HG03135 (cell line): ENCODE results near the gene PROX1.

Source experiments
- ATAC-seq: cut with Tn5 transposase; IDR thresholded peaks from one replicate; pipeline ENCODE4 v1.9.1; 2021; ENCODE audit warnings: mild to moderate bottlenecking, moderate library complexity; ENCODE audit not compliant: unreplicated experiment

Gene PROX1

DNA sequence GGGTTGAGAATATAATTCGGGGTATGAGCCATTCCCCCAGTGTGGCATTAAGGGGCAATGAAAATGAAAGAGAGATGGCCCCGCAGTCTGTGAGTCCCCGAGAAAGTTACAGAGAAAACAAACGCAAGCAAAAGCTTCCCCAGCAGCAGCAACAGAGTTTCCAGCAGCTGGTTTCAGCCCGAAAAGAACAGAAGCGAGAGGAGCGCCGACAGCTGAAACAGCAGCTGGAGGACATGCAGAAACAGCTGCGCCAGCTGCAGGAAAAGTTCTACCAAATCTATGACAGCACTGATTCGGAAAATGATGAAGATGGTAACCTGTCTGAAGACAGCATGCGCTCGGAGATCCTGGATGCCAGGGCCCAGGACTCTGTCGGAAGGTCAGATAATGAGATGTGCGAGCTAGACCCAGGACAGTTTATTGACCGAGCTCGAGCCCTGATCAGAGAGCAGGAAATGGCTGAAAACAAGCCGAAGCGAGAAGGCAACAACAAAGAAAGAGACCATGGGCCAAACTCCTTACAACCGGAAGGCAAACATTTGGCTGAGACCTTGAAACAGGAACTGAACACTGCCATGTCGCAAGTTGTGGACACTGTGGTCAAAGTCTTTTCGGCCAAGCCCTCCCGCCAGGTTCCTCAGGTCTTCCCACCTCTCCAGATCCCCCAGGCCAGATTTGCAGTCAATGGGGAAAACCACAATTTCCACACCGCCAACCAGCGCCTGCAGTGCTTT lies 9.4 kb downstream of the PROX1 start:
- ATAC-seq = no peak

DNA sequence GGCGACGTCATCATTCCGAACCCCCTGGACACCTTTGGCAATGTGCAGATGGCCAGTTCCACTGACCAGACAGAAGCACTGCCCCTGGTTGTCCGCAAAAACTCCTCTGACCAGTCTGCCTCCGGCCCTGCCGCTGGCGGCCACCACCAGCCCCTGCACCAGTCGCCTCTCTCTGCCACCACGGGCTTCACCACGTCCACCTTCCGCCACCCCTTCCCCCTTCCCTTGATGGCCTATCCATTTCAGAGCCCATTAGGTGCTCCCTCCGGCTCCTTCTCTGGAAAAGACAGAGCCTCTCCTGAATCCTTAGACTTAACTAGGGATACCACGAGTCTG lies 10.0 kb downstream of the PROX1 start:
- no peak for ATAC-seq

DNA sequence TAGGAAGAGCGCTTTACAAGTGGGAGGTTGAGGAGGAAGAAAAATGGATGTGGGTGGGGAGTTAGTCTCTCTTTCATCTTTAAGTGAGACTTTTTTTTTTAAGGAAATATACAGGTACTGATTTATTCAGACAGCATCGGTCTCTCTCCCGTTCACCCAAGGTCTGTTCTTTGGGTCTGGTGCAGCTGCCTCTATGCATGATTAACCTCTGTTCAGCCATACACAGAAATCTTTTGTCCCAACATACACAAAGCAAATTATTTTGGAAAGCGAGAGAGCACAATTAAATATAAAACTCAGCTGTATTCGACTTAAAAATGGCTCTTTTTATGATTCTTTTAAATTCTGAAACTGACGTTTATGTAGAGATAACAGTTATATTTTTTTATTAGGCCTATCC lies 11.0 kb downstream of the PROX1 start:
- ATAC-seq = no peak

DNA sequence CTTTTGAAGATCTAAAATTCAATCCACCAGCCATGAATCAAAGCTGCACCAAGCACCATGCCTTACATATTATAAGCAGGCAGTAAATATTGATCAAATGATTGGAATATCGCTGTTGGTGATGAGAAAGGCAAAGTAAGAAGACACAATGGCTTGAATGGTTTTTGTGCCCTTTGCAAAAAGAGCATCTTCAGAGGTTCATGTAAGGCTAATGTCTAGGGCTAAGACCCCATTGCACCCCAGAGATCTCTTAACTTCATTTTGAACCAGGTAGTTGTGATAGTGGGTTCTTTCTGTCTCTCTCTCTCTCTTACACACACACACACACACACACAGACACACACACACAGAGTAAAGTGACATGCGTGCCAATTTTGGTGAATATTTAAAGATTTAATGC lies 12.0 kb downstream of the PROX1 start:
- no peak for ATAC-seq

DNA sequence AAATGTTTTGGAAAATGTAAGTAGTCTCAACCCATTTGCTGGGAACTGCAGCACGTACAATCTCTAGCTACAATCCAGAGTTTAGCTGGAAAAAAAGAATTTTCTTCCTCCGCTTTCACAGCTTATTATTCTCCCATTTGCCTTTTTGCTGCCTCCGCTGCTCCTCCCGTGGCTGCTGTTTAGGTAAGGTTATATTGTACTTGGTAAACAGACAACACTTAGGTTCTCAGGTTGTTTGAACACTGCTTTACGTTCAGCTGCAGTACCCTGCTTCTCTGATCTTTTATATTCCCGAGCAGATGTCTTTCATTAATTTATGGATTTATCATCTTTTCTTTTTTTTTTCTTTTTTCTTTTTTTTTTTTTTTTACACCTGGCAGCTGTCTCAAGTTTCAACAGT lies 14.3 kb downstream of the PROX1 start:
- no peak for ATAC-seq

DNA sequence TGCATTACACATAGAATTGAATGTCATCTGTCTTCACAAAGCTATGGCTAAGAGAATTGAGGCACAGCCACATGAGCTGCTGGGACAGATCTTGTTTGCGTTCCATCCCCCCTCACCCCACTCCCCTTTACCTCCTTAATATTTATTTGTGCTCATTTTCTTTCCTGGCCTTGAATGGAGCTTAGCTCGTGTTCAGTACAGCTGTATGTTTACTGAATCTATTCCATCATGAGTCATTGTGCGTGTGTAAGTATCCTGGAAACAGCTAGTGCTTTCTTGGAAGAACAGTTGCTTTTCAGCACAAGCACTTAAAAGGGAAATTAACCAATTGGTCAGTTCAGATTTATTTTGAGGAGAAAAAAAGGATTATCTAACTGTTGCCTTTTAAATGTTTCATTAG lies 14.7 kb downstream of the PROX1 start:
- ATAC-seq = no peak

DNA sequence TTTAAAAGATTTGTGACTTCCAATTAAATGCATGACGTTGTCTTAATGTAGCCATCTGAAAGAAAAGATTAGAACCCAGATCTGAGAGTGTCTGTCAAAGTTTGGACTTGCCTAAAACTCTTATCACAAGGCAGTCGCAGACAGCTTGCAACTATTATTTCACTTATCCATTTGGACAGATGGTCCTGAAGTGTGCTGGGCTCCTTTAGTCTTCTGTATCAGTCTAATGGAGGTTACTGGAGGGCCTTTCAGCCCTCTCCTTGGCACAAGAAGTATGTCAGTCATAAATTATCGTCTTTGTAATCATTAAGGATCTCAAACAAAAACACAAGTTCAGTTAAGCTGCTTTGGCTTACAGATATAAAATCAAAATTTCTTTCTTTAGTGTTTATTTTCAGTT lies 15.5 kb downstream of the PROX1 start:
- ATAC-seq = no peak

DNA sequence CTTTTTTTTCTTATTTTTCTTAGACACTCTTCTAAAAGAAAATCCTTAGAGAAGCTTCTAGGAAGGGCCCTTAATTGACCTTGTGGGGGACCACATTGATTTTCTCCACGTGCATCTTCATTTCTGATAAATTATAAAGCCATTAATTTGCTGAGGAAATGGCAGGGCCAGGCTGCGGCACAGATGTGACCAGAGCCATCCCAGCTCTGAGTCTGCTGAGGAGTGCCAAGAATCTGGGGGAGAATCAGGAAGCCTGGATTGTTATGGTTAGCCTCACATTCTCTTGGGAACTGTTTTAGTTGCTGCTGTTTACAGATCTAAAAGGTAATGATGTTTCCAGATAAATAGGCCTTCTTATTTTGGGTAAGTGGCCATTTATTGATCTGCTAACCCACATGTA lies 16.2 kb downstream of the PROX1 start:
- ATAC-seq = no peak

DNA sequence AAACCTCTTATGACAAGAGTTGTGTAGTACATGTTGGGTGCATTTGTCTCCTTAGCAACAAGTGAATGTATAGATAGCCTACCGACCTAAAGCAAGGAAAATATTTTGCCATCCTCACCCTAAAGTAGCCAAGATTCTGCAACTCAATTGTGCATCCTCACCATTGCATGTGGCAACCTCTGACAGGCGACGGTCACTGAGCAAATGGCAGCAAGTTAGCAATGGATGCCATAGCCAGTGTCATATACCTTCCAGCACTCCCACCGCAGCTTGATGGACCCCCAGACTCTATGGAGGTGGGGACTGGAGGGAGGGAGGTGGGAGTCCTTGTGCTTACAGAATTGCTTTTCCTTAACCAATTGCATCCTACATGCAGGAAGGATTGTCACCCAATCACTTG lies 17.0 kb downstream of the PROX1 start:
- no peak for ATAC-seq

DNA sequence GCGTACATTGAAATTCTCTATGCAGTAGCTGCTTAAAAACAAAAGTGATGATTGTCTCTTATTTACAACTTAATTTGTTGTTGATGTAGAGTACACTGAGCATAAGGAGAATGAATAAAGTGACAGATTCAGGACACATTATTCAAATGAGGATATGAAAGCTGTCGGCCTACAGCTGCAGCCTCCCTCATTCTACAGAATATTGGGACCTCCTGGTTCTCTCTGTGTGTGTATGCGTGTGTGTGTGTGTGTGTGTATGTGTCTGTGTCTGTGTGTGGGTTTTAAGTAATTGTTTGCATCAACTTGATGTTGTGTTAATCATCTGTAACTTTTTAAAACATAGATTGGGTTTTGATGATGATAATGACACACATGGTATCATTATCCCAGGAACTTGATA lies 17.9 kb downstream of the PROX1 start:
- ATAC-seq = no peak

DNA sequence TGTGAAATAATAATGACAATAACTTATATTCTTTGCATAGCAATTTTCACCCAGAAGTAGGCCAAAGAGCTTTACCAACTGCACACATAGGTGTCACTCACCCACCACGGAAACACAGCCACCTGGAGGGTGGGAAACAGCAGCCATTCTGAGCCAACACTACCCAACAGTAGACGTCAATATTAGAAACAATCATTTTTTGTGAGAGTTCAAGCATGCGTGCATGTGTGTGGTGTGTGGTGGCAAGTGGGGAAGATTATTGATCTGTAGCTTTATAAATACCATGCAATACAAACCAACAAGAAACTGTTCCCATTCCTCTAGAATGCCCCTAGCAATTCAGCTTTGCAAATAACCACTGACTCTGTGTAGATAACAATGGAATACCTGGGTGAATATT lies 19.1 kb downstream of the PROX1 start:
- no peak for ATAC-seq

DNA sequence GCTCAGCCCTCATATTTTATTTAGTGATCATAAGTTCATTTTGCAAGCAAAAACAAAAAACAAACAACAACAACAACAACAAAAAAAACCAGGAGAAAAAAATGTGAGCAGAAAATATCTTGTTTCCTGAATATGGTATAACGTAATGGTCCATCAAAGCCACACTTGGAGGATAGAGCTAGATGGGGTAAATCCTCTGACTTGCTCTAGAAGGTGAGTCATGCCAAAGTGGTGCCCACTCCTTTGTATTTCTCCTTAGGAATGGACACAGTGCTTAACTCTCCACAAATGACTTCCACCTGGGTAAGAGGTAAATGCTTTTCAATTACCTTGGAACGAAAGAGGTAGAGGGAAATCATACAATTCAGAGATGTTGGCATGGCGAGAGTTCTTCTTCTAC lies 20.6 kb downstream of the PROX1 start:
- ATAC-seq = no peak

DNA sequence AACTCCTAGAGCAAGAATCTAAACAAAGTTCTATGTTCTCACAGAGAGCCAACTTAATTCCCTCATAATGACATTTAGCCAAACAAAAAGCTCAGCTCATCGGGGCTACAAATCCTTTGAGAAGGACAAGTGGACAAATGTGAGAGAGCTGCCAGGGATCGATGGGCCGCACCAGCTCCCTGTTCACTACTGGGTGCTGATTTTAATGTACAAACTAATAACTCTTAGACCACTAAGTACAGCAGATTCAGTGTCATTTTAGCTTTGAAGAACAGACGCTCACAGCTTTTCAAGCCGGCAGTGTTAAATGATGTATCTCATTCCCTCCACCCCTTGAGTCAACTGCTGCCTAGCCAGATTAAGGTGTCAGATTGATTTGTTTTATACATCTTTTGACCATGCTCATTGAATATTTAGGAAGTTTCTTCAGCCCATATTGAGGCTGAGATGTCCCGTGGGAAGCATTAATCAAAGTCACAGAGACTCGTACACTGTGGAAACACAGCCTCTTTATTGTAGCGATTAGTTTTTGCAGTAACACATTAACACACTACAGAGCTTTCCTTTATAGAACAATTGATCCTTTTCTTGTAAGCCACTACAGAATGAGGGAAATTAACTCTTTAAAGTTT lies 21.1 kb downstream of the PROX1 start:
- no peak for ATAC-seq

DNA sequence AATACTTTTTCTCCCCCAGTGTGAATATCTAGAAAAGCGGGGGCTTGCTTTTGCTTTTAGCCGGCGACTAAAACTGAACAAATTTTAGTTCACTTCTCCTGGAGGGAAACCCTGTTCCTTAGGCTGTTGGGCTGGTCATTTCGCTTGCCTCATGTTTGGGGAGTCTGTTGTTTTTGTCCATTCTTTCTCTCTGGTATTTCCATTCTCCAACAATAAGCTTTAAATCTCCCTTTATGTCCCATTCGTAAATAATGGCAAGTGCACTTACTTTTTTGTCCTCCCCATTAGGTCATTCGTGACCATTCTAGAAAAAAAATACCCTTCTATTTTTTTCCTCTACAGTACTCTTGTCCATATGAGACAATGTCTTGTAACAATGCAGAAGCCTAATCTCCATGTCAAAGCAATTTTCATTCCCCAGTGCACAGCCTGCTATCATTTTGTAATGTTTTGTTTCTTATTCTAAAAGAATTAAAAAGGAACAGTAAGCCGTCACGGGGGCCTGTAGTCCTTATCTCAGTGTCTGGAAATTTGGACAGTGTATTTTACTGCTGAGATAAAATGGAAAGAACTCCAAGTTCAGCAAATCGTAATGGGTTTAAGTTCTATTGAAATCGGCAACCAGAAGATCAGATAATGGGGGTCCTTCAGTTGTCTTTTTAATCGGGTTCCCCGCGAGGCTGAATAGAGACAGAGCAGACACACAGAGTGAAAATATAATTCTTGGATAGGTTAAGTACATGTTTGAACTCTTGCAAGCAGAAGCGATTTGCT lies 21.8 kb downstream of the PROX1 start:
- ATAC-seq = no peak

DNA sequence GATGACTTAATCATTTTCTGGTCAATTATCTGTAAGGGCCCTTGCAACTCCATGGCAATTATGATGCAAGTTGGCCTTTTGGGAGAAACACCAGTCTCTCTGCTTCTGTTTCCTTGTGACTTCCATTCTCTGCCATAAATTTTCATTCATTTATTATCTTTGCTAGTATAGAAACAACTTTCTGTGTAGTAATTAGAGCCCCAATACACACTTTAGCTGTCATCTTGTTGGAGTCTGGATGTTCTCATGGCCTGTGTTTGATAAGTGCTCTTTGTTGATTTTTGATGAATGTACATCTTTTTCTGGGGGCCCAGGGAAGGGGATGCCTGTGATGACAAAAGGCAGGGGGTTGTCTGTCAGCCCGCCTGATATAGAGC lies 22.4 kb downstream of the PROX1 start:
- ATAC-seq = no peak

DNA sequence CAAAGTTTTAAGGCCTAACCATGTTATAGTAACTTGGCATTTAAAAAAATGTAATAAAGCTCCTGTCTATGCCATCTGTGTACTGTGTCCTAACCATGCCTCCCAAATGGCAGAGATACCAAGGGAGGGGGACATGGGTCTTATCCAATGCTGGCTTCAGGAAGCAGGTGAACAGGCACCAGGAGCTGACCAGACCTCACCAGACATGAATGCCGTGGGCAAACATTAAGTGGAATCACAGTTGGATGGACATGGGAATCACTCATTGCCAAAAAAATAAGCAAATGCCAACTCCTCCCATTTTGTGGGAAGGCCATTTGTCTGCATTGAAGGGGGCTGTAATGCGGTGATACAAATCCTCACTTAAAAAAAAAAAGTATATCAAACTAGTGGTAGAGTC lies 22.9 kb downstream of the PROX1 start:
- no peak for ATAC-seq

DNA sequence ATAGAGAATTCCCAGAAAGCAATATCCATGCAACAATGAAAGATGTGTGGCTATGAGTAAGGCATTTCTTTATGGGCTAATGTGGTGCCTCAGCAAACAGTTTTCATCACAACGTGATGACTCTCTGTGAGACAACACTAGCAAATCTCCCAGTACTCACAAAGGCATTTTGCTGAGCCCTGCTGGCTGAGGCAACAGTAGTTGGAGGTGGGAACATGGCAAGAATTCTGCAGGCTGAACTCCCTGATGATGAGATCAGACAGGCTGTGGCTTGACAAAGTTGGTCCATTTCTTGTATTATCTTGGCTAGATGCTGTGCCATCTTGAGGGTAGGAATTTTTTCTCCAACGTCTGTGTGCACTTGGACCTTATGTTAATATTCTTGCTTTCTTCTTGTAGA lies 24.6 kb downstream of the PROX1 start:
- no peak for ATAC-seq

DNA sequence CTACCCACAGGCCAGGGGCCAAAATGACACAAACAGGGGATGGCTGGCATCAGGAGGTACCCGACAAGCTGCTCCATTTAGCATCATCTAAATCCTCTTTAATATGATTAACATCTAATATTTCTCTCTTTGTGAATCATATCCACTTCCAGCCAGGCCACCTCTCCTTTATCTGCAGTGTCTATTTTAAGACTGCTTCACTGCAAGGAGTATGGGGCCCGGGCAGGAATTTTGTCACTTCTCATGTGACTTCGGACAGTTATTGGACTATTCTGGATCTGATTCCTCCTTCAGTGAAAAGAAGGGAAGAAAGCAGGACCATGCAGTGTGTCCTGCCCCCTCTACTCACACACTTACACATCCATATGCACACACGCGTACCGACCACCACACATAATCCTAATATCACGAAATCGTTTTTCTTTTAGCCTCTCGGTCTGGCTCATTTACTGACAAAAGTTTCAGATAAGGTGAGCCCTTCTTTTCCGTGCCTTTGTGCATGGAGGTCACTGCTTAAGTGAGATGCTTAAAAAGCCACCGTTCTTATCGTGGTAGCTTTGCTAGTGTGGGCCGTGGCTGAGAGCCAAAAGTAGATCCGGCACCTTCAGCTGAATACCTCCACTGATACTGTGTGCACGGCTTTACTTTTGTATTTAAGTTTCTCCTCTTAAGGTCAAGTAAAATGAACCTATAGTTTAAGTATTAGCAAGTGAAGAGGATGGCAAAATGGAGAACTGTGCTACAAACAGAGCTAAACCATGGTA lies 26.0 kb downstream of the PROX1 start:
- ATAC-seq = no peak

DNA sequence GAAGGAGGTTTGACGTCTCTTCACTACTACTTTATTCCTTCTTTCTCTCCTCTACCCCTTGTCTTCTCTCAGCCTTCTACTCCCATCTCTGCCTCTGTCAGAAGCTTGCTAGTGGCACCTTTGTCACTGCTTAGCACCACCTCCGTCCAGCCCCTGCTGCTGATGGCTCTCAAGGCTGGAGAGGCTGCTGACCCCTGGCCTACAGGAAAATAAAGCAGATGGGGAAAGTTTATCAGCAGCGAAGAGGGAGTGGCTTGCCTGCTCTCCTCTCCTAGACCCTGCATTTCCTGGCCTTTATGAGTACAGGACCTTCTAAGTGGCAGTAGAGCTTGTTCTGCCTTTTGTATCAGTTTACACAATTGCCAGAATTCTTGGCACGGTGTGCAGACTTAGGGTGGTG lies 27.0 kb downstream of the PROX1 start:
- no peak for ATAC-seq

DNA sequence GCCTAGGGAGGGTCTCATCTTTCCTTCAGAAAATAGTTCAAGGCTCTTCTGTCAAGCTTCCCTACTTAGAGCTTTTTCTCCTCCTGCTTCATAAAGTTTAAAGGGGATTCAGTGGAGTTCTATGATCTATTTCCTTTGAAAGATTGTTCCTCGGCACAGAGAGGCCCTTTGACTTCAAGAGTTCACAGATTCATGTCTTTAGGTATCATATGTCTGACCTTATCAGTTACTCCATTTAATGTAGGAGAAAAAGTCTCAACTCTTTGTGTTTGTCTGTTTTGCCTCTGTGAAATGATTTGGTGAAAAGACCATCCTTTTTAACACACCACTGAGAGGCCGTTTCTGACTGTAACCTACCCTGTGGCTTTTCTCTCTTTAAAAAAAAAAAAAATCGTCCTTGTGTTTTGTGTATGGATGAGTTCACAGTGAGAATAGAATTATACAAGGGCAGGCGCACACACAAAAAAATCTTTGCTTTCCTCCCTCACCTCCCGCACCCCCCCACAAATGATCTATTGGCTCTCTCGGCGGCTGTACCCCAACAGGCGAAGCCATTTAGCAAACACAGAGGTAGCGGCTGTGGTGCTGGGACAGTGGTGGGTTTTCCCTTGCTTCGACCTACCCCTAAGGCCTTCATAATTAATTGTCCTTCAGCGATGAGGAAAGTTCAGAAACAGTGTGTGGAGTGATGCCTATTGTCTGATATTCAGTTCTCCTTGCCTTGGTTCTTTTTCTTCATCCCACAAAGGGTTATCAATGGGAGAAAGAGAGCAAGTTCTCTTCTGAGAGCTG lies 29.6 kb downstream of the PROX1 start:
- no peak for ATAC-seq
